GM12873 (cell line): ENCODE measurements around the gene SFTPB.

ENCODE experiments used
- CTCF ChIP-seq: IDR thresholded peaks from 2 replicates; pipeline ENCODE4 v1.5.1; 2012; ENCODE audit warnings: low read depth, mild to moderate bottlenecking, moderate library complexity, low read length, control low read depth; ENCODE audit not compliant: insufficient read depth; ENCODE audit errors: missing control alignments

Gene SFTPB

DNA sequence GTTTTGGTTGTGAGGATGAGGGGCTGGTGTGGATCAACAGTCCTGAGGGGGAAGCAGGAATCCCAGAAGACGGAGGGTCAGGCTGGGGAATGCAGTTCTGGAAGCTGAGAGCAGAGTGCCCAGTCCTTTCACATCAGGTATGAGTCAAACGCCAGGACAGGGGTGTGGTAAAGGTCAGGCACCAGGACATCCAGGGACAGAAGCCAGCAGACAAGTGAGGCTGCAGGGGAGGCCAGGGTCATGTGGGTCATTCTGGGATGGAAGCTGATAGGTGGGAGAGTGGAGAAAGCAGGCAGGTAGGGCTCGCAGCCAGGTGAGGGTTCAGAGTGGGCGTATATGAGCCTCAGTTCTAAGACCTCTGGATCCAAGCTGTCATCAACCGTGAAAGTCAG, 13.4 kb upstream of the SFTPB start:
- no peak for TF ChIP-seq CTCF

- TF ChIP-seq CTCF: no peak
Observed at GRCh38 chr2:85680707-85681371, 12.8 kb upstream of the SFTPB start.

DNA sequence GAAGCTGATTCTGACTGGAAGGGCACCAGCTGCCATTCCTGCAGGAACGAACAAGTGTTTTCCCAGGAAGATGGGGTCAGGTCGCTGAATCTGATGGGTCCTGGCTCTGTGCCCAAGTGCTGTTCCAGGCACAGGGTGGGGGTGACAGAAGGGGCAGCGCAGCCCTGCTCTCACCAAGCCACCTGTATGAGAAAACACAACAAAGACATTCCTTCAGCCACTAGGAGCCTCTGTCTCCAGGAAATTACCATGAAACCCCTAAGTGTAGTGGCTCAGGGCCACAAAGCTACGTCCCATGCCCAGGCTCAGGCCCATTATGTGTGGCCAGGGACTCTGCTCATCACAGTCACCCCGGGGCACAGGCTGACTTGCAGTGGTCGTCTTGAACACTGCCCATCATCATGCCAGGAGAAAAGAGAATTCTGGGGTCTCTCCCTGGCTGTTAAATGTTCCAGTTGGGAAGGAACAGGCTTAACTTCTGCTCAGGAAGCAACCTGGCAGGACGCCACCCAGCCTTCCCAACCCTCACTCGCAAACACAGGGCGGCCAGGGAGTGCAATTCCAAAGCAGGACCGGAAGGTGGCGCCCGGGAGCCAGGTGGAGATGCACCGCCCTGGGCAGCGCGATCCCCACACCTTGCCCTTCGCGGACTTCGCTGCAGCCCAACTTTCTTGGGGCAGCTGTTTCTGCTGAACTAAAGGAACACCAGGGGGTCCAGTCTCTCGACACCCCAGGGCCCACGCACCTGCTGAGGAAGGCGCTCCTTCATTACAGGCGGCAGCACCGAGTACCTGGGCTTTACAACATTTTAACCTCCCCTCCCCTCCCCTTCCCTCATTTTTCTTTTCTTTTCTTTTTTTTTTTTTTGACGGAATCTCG, 11.0 kb upstream of the SFTPB start:
- peak; percentile 99 for TF ChIP-seq CTCF

GRCh38 chr2:85678377-85678776, 10.4 kb upstream of the SFTPB start:
- TF ChIP-seq CTCF: no peak

GRCh38 chr2:85675866-85676548, 8.0 kb upstream of the SFTPB start:
- TF ChIP-seq CTCF: no peak

- TF ChIP-seq CTCF: no peak
Observed at GRCh38 chr2:85675427-85675826, 7.4 kb upstream of the SFTPB start.

GRCh38 chr2:85674417-85674816, 6.4 kb upstream of the SFTPB start:
- TF ChIP-seq CTCF: no peak
